B cell (primary cell): Measurements from ENCODE around the gene IL11RA. TPM values are rescaled to one million over a fixed set of nuclear protein-coding genes. Genes with fewer than 3 reads are reported as not detected.

Source experiments
- ATAC-seq: fragments of 200-7000 bp; cut with Tn5 transposase; one replicate; pipeline ENCODE4 v1.10.0; 2021; ENCODE audit warnings: low read depth, mild to moderate bottlenecking, moderate number of reproducible peaks, moderate library complexity
- CTCF ChIA-PET: fragments of 350-600 bp; sonication (Branson Sonifier 250); formaldehyde crosslinking; loops from one replicate; lab custom pipeline; 2021; ENCODE audit warnings: antibody characterized with exemption, inconsistent platforms; lab: Charles Lee
- POLR2A ChIA-PET: fragments of 350-600 bp; sonication (Branson Sonifier 250); formaldehyde crosslinking; loops from one replicate; lab custom pipeline; 2021; ENCODE audit warnings: antibody characterized with exemption; lab: Charles Lee
- DNase-seq: peaks from one replicate; pipeline ENCODE4 v3.0.0; 2013
- H2AFZ ChIP-seq: 2 replicates; pipeline ENCODE4 v1.6.1; 2012; ENCODE audit warnings: mild to moderate bottlenecking, low read depth, low read length; ENCODE audit not compliant: insufficient read depth, poor library complexity, severe bottlenecking
- H3K27ac ChIP-seq, 2 donors: 1 replicate in 1 of 2; 2 replicates in 1 of 2; pipeline ENCODE4 v1.5.1; 2012 to 2013; ENCODE audit warnings: low read length in 2 of 2, mild to moderate bottlenecking in 2 of 2, moderate library complexity in 1 of 2
- H3K27me3 ChIP-seq, 4 experiments: fragments of 200-600 bp in 1 of 4; sonication (generic) in 1 of 4; replicated peaks in 1 of 4; 1 replicate in 2 of 4; 2 replicates in 2 of 4; pipeline versions ENCODE4 v1.6.1 to v1.7.0; 2013 to 2016; ENCODE audit warnings: low read length in 3 of 4, mild to moderate bottlenecking in 2 of 4, mixed read lengths in 1 of 4, moderate library complexity in 1 of 4; ENCODE audit not compliant: insufficient read depth in 4 of 4, control insufficient read depth in 3 of 4; ENCODE audit errors: control extremely low read depth in 1 of 4
- H3K36me3 ChIP-seq, 2 experiments: replicated peaks in 1 of 2; 1 replicate in 1 of 2; 2 replicates in 1 of 2; pipeline versions ENCODE4 v1.6.1 to v1.7.1; 2013; ENCODE audit warnings: low read length in 1 of 2; ENCODE audit not compliant: insufficient read depth in 2 of 2, control insufficient read depth in 1 of 2; ENCODE audit errors: control extremely low read depth in 1 of 2, extremely low read depth in 1 of 2
- H3K4me1 ChIP-seq, 2 donors: fragments of 200-600 bp in 1 of 2; sonication (generic) in 1 of 2; 1 replicate in 1 of 2; 2 replicates in 1 of 2; pipeline versions ENCODE4 v1.5.1 to v1.6.1; 2013 to 2017; ENCODE audit warnings: low read length in 2 of 2; ENCODE audit not compliant: control insufficient read depth in 2 of 2, insufficient read depth in 2 of 2
- H3K4me2 ChIP-seq: replicated peaks from 2 replicates; pipeline ENCODE3; 2012; ENCODE audit warnings: mild to moderate bottlenecking, low read depth, low read length; ENCODE audit not compliant: poor library complexity, severe bottlenecking
- H3K4me3 ChIP-seq, 5 experiments: fragments of 200-600 bp in 1 of 5; sonication (generic) in 1 of 5; 1 replicate in 3 of 5; 2 replicates in 2 of 5; pipeline versions ENCODE4 v1.5.1 to v1.7.0; 2011 to 2016; ENCODE audit warnings: low read length in 4 of 5, mild to moderate bottlenecking in 4 of 5, low read depth in 2 of 5, control low read depth in 1 of 5, moderate library complexity in 1 of 5; ENCODE audit not compliant: insufficient read depth in 1 of 5; ENCODE audit errors: control extremely low read depth in 1 of 5, extremely low read depth in 1 of 5
- H3K79me2 ChIP-seq: fragments of 200-600 bp; sonication (generic); one replicate; pipeline ENCODE4 v1.6.0; 2016; ENCODE audit warnings: low read length; ENCODE audit not compliant: control insufficient read depth, insufficient read depth
- H3K9ac ChIP-seq: fragments of 200-600 bp; sonication (generic); 2 replicates; pipeline ENCODE4 v1.6.1; 2017; ENCODE audit warnings: mild to moderate bottlenecking, low read length, moderate library complexity
- H3K9me3 ChIP-seq, 3 donors: one replicate each; pipeline versions ENCODE4 v1.6.1 to v1.7.1; 2013; ENCODE audit warnings: low read length in 2 of 3; ENCODE audit not compliant: control insufficient read depth in 2 of 3, insufficient read depth in 1 of 3; ENCODE audit errors: control extremely low read depth in 1 of 3
- H4K20me1 ChIP-seq: 2 replicates; pipeline ENCODE4 v1.6.0; 2012; ENCODE audit warnings: mild to moderate bottlenecking, low read length; ENCODE audit not compliant: insufficient read depth, control insufficient read depth, poor library complexity, severe bottlenecking
- H3K27ac Mint-ChIP-seq: one replicate; pipeline ENCODE4 v1.8.0; 2021; ENCODE audit warnings: mixed read lengths
- H3K27me3 Mint-ChIP-seq: one replicate; pipeline ENCODE4 v1.8.0; 2021; ENCODE audit warnings: mixed read lengths
- H3K4me1 Mint-ChIP-seq: one replicate; pipeline ENCODE4 v1.8.0; 2021; ENCODE audit warnings: mixed read lengths
- H3K4me3 Mint-ChIP-seq: one replicate; pipeline ENCODE4 v1.8.0; 2021; ENCODE audit warnings: mixed read lengths
- H3K9me3 Mint-ChIP-seq: one replicate; pipeline ENCODE4 v1.8.0; 2022; ENCODE audit warnings: mixed read lengths; ENCODE audit not compliant: insufficient read depth
- CTCF ChIP-seq: fragments of 200-600 bp; IDR thresholded peaks from one replicate; pipeline ENCODE4 v1.8.0; 2022; ENCODE audit warnings: antibody characterized with exemption, mild to moderate bottlenecking
- EZH2 ChIP-seq: IDR thresholded peaks from 2 replicates; pipeline ENCODE4 v1.6.1; 2012; ENCODE audit warnings: borderline replicate concordance, low read depth, mild to moderate bottlenecking, moderate library complexity, low read length; ENCODE audit not compliant: insufficient read depth, poor library complexity, severe bottlenecking
- WGBS: methylation state at CpG from one replicate; pipeline ENCODE4 v1.1.5; 2013; ENCODE audit warnings: missing lambda C conversion rate; ENCODE audit not compliant: insufficient coverage; 5-methylcytosine and 5-hydroxymethylcytosine counted together
- intact Hi-C: fragments of 100-400 bp; cut with micrococcal nuclease; formaldehyde crosslinking; loops from one replicate; pipeline ENCODE4 v1.10.0; 2022
- polyA plus RNA-seq: library from polyadenylated mRNA; depleted of rRNA; stranded (reverse); fragments of >200 nt; gene quantifications from 2 replicates; pipeline ENCODE4 v1.2.3, GENCODE V29; 2012
- total RNA-seq, 2 donors: library from RNA; stranded (reverse); fragments of 120-200 nt in 1 of 2; gene quantifications; 1 replicate in 1 of 2; 2 replicates in 1 of 2; pipeline versions ENCODE4 v1.2.3 to v1.2.4, GENCODE V29; 2013 to 2022

IL11RA gene
- total and polyA plus RNA-seq, 2 donors (not counting 1 experiment from before 2014, with no cell fraction given) = 47.3 to 58.0 TPM

GRCh38 chr9:34633166-34633565 is 18.8 kb upstream of the IL11RA start:
- no peak for DNase-seq
- Histone ChIP-seq H3K4me3 (no peak overlapping the region), H3K27ac (no peak overlapping the region), H3K9me3 (peaks cover 0 to 4% (median 0%) of the 10 kb centered on the region in 3 donors), H3K27me3 (peaks cover 0 to 24% (median 12%) of the 10 kb centered on the region in 4 experiments), H3K9ac (no peak overlapping the region), H4K20me1 (peaks cover 20% of the 10 kb centered on the region), H3K36me3 (peaks cover 0 to 3% of the 10 kb centered on the region in 2 experiments), H3K79me2 (peaks cover 26% of the 10 kb centered on the region), H3K4me1 (peaks cover 22 to 37% of the 10 kb centered on the region in 2 donors), H2AFZ (no peak overlapping the region), H3K4me2 (no peak overlapping the region)
- Mint-ChIP-seq H3K27me3 (peaks cover 22% of the 10 kb centered on the region), H3K4me3 (no peak overlapping the region), H3K4me1 (peaks cover 35% of the 10 kb centered on the region), H3K9me3 (no peaks in the 10 kb centered on the region), H3K27ac (no peak overlapping the region)
- WGBS = 80% methylated on average over 3 of the region's 5 CpGs
- ChIA-PET POLR2A (interaction anchor here (1.0 to 1.3 kb wide), 4 partner anchors 11 to 20 kb away, joined by 3 to 8 read pairs (median 4); partner anchors contain the start of gene DCTN3), CTCF (interaction anchor here (0.6 to 8.4 kb wide), 23 partner anchors 10 to 253 kb away, joined by 3 to 150 read pairs (median 7); partner anchors contain the start of genes CCL27, DCTN3, DNAI1 and FAM219A)
- TF ChIP-seq CTCF (no peak), EZH2 (no peak)
- intact Hi-C loops = loop anchor here (1.0 to 2.0 kb wide), 2 partner anchors 21 to 84 kb away; partner anchors contain the start of gene RPP25L
- no peak for ATAC-seq
